Epithelial cell of esophagus (primary cell): ENCODE measurements around the gene NPEPL1.

Experiments used
- DNase-seq: peaks from one replicate; pipeline ENCODE4 v3.0.0; 2010; ENCODE audit warnings: low read depth
- H3K4me3 ChIP-seq: 2 replicates; pipeline ENCODE4 v1.5.1; 2011; ENCODE audit warnings: mild to moderate bottlenecking, low read length, control low read depth
- CTCF ChIP-seq: IDR thresholded peaks from 2 replicates; pipeline ENCODE4 v1.5.1; 2011; ENCODE audit warnings: low read depth, mild to moderate bottlenecking, low read length, control low read depth, inconsistent platforms; ENCODE audit not compliant: insufficient read depth; ENCODE audit errors: missing control alignments

The NPEPL1 gene

GRCh38 chr20:58751979-58752378, 59.4 kb downstream of the NPEPL1 start:
- no peak overlapping the region for H3K4me3 ChIP-seq
- TF ChIP-seq CTCF = no peak
- DNase-seq = no peak

- TF ChIP-seq CTCF = no peak
- no peak overlapping the region for H3K4me3 ChIP-seq
- no peak for DNase-seq
These were observed 60.0 kb downstream of the NPEPL1 start for GRCh38 chr20:58752565-58752964.

- no peak for DNase-seq
- no peak overlapping the region for H3K4me3 ChIP-seq
- no peak for TF ChIP-seq CTCF
These were observed 60.8 kb downstream of the NPEPL1 start for GRCh38 chr20:58753267-58753921.

DNA sequence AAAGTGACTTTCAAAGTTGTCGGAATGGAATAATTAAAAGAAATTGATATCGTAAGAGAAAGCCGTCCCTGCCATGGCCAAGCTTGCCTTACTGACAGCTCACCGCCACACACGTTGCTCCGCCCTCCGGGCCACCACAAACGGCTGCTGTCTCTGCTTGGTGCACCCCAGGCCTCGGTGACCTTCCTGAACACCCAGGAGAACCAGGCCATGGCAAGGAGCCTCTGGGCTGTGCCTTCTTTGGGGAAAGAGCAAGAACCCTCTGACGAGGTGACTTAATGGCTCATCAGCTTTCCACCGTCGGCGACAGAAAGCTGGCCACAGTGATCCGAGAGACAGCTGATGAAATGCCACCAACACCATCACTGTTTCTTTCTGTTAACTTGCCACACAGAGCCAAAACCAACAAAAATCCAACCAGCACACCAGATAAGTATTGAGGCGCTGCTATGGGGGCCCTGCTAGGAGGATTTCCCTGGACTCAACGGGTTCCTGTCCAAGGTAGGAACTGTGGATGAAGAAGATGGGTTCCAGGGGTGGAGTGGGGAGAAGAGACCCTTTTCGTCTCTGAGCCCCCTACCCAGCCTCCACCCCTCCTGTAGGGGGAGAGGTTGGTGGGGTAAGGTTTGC, 61.4 kb downstream of the NPEPL1 start:
- no peak overlapping the region for H3K4me3 ChIP-seq
- no peak for DNase-seq
- no peak for TF ChIP-seq CTCF

DNA sequence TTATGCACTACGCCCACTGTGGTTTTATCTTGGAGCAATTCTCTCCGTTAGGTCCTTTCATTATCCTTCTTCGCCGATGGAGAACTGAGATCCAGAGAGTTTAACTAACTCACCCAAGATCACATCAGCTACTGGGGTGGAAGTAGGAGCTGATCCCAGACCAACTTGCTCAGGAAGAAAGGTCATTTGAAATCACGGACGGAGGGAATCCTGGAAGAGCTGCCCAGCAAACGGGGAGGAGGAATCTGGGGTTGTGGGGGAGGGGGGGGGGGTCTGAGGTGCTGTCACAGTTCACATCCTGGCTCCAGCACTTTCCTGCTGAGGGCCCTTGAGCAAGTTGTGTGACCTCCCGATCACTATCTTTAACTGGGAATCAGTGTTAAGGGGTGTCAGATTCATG, 62.0 kb downstream of the NPEPL1 start:
- no peak for DNase-seq
- H3K4me3 ChIP-seq = no peak overlapping the region
- no peak for TF ChIP-seq CTCF

DNA sequence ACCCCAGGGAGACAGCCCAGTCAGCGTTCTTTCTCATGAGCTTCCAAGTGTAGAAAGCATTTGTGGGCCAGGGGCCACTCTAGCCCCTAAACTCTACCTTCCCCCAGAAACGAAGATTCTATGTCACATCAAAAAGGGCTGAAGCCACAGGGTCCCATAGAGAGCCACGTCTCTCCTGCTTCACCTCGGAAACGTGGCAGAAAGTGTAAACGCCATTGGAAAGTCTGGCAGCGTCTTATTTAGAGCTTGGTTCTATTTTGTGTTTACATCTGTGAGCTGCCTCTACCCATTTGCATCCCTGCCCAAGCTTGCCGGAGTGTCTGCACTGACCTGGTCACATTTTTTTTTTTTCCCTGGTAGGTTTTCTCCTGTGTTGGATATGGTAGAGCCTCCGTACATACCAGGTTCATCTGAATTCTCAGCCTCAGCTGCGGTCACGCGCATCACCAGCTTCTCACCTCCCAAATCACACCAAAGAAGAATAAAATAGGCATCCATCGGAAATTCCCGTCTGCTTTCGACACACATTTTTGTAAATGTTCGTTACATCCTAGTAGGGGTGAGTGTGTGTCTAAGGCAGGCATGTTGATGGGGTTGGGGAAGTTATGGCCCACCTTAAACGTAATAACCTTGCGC, 62.6 kb downstream of the NPEPL1 start:
- TF ChIP-seq CTCF = no peak
- DNase-seq = no peak
- H3K4me3 ChIP-seq = no peak overlapping the region
